Mucosa of descending colon (tissue), 3 donors: ENCODE data around the gene AOAH. TPM values are rescaled to one million over a fixed set of nuclear protein-coding genes. Genes with fewer than 3 reads are reported as not detected.

Experiments used
- ATAC-seq: fragments of 200-7000 bp; cut with Tn5 transposase; one replicate; pipeline ENCODE4 v1.9.1; 2020; ENCODE audit warnings: mild to moderate bottlenecking, moderate library complexity
- DNase-seq, 3 donors: peaks; one replicate each; pipeline ENCODE4 v3.0.0-alpha.2; 2020
- H3K36me3 ChIP-seq: fragments of 200-600 bp; one replicate; pipeline ENCODE4 v1.8.0; 2021; ENCODE audit warnings: low read depth, mild to moderate bottlenecking
- H3K4me1 ChIP-seq: fragments of 200-600 bp; one replicate; pipeline ENCODE4 v1.8.0; 2021; ENCODE audit warnings: low read depth, mild to moderate bottlenecking
- H3K4me3 ChIP-seq: fragments of 200-600 bp; one replicate; pipeline ENCODE4 v1.8.0; 2021; ENCODE audit warnings: mild to moderate bottlenecking
- H3K9me3 ChIP-seq: fragments of 200-600 bp; one replicate; pipeline ENCODE4 v1.8.0; 2021; ENCODE audit warnings: mild to moderate bottlenecking
- CTCF ChIP-seq: fragments of 200-600 bp; IDR thresholded peaks from one replicate; pipeline ENCODE4 v1.8.0; 2022; ENCODE audit warnings: antibody characterized with exemption, mild to moderate bottlenecking
- intact Hi-C, 2 donors: fragments of 100-400 bp; cut with DNase I in 1 of 2; cut with micrococcal nuclease in 1 of 2; formaldehyde crosslinking; loops; one replicate each; pipeline versions ENCODE4 v1.11.0 to v1.11.1; 2022; cut with DNase I, micrococcal nuclease
- total RNA-seq, 3 donors: library from RNA; stranded (reverse); fragmentation: NEBNext Ultra II Directional in 2 of 3; extraction: Animal tissue kit (Norgen Biotek cat#: 25700) in 2 of 3; gene quantifications; one replicate each; pipeline versions ENCODE4 v1.2.1 to v1.2.4, GENCODE V29; 2021 to 2023
- donor health status: DM: no; HTN: no; CAD: no; lungs with moderate emphysema.
- donor health status: DM: no; HTN: no; CAD: no.
- donor health status: DM: no; HTN: yes; CAD: no.

AOAH gene
- total RNA-seq, 3 donors from 2014 or later: 15.7 to 36.1 (median 28.8) TPM

GRCh38 chr7:36513393-36513792, 210.9 kb downstream of the AOAH start:
- ATAC-seq: no peak
- intact Hi-C loops: no loop called here

GRCh38 chr7:36512616-36513015, 211.7 kb downstream of the AOAH start:
- no peaks in the 10 kb centered on the region for H3K4me1 ChIP-seq
- H3K36me3 ChIP-seq: no peaks in the 10 kb centered on the region
- TF ChIP-seq CTCF: no peak
- intact Hi-C loops: no loop called here
- no peak for DNase-seq
- no peaks in the 10 kb centered on the region for H3K9me3 ChIP-seq
- H3K4me3 ChIP-seq: no peak overlapping the region
- ATAC-seq: no peak

More at GRCh38 chr7:36513393-36513792, 210.9 kb downstream of the AOAH start:
- no peaks in the 10 kb centered on the region for H3K4me1 ChIP-seq
- no peaks in the 10 kb centered on the region for H3K36me3 ChIP-seq
- H3K9me3 ChIP-seq: no peaks in the 10 kb centered on the region
- H3K4me3 ChIP-seq: no peak overlapping the region
- TF ChIP-seq CTCF: no peak
- DNase-seq: no peak

- Histone ChIP-seq H3K4me3 (no peak overlapping the region), H3K4me1 (no peaks in the 10 kb centered on the region), H3K9me3 (no peaks in the 10 kb centered on the region), H3K36me3 (no peaks in the 10 kb centered on the region)
- ATAC-seq: no peak
- intact Hi-C loops: no loop called here
- TF ChIP-seq CTCF: no peak
- no peak for DNase-seq
Observed at GRCh38 chr7:36509962-36510361, 214.3 kb downstream of the AOAH start.

- intact Hi-C loops: no loop called here
- H3K9me3 ChIP-seq: no peaks in the 10 kb centered on the region
- no peaks in the 10 kb centered on the region for H3K36me3 ChIP-seq
- DNase-seq: no peak
- H3K4me1 ChIP-seq: no peaks in the 10 kb centered on the region
- ATAC-seq: no peak
- TF ChIP-seq CTCF: no peak
- H3K4me3 ChIP-seq: no peak overlapping the region
Observed at GRCh38 chr7:36507475-36508440, 216.5 kb downstream of the AOAH start.

GRCh38 chr7:36506820-36507219, 217.5 kb downstream of the AOAH start:
- ATAC-seq: no peak
- TF ChIP-seq CTCF: no peak

More at GRCh38 chr7:36506820-36507219, 217.5 kb downstream of the AOAH start:
- Histone ChIP-seq H3K4me3 (no peak overlapping the region), H3K36me3 (no peaks in the 10 kb centered on the region), H3K9me3 (no peaks in the 10 kb centered on the region), H3K4me1 (no peaks in the 10 kb centered on the region)
- no peak for DNase-seq
- intact Hi-C loops: no loop called here
